Heart right ventricle (tissue), 16 donors: ENCODE results near the gene BOD1L1. TPM values are rescaled to one million over a fixed set of nuclear protein-coding genes. Genes with fewer than 3 reads are reported as not detected.

Experiments
- ATAC-seq, 8 donors: fragments of 200-7000 bp; cut with Tn5 transposase; one replicate each; pipeline ENCODE4 v1.9.1; 2020; ENCODE audit warnings: mild to moderate bottlenecking in 8 of 8, moderate library complexity in 8 of 8, moderate number of reproducible peaks in 1 of 8
- DNase-seq, 2 donors: peaks; one replicate each; pipeline ENCODE4 v3.0.0-alpha.2; 2020
- H3K27ac ChIP-seq, 10 donors: fragments of 200-600 bp; sonication (generic) in 2 of 10; one replicate each; pipeline versions ENCODE4 v1.5.0 to v1.8.0; 2020 to 2022; ENCODE audit warnings: mild to moderate bottlenecking in 3 of 10
- H3K27me3 ChIP-seq, 7 donors: fragments of 200-600 bp; one replicate each; pipeline ENCODE4 v1.8.0; 2021 to 2022; ENCODE audit warnings: mild to moderate bottlenecking in 2 of 7
- H3K36me3 ChIP-seq, 9 donors: fragments of 200-600 bp; sonication (generic) in 1 of 9; one replicate each; pipeline versions ENCODE4 v1.5.0 to v1.8.0; 2020 to 2022; ENCODE audit warnings: mild to moderate bottlenecking in 2 of 9
- H3K4me1 ChIP-seq, 9 donors: fragments of 200-600 bp; sonication (generic) in 1 of 9; one replicate each; pipeline versions ENCODE4 v1.5.0 to v1.8.0; 2020 to 2022; ENCODE audit warnings: mild to moderate bottlenecking in 4 of 9
- H3K4me3 ChIP-seq, 10 donors: fragments of 200-600 bp; sonication (generic) in 2 of 10; one replicate each; pipeline versions ENCODE4 v1.5.0 to v1.8.0; 2020 to 2022; ENCODE audit warnings: mild to moderate bottlenecking in 7 of 10, moderate library complexity in 2 of 10
- H3K9me3 ChIP-seq, 11 donors: fragments of 200-600 bp in 10 of 11; sonication (generic) in 2 of 11; one replicate each; pipeline versions ENCODE4 v1.5.0 to v1.8.0; 2013 to 2022; ENCODE audit warnings: mild to moderate bottlenecking in 2 of 11, control low read depth in 1 of 11, moderate library complexity in 1 of 11
- CTCF ChIP-seq, 9 donors: fragments of 200-600 bp; sonication (generic) in 2 of 9; IDR thresholded peaks; one replicate each; pipeline versions ENCODE4 v1.5.0 to v1.8.0; 2021 to 2022; ENCODE audit warnings: antibody characterized with exemption in 9 of 9, mild to moderate bottlenecking in 5 of 9, moderate library complexity in 1 of 9
- WGBS, 2 donors: extraction: QIAGEN DNeasy Blood & Tissue Kit; methylation state at CpG; one replicate each; pipeline ENCODE4 v1.1.7; 2013; ENCODE audit warnings: inconsistent platforms in 1 of 2; 5-methylcytosine and 5-hydroxymethylcytosine counted together
- intact Hi-C, 10 donors: fragments of 100-400 bp; cut with DNase I; formaldehyde crosslinking; loops; one replicate each; pipeline versions ENCODE4 v1.11.1 to v1.14.2; 2022
- polyA plus RNA-seq, 2 donors: library from polyadenylated mRNA; stranded (reverse); fragments of 200-250 nt; gene quantifications; one replicate each; pipeline ENCODE4 v1.2.3, GENCODE V29; 2013
- total RNA-seq, 10 donors: library from RNA; stranded (reverse); fragmentation: NEBNext Ultra II Directional in 3 of 10; extraction: Animal tissue kit (Norgen Biotek cat#: 25700) in 3 of 10; gene quantifications; one replicate each; pipeline versions ENCODE4 v1.2.1 to v1.2.4, GENCODE V29; 2021 to 2023
- donor health status: Arrhythmogenic right ventricular cardiomyopathy.
- donor health status: ischemic (EF 13 %, LVEDD 7.1; RV severe dilation, severe dysfunction).
- donor health status: healthy with polysubstance abuse.
- donor health status: DM: no; HTN: yes; CAD: no.
- donor health status: DM: no; HTN: no; CAD: no.
- donor health status: ischemic (EF 25% LVEDD 6.9; RV normal size, moderate dysfunction).
- donor health status: ischemic (EF 25% LVEDD 5.7; RV mildly dilated, moderate dysfunction).
- donor health status: healthy.
- donor health status: DM: yes; HTN: yes; CAD: no.
- donor health status: Ischemic cardiomyopathy.
- donor health status: ischemic (EF 35%, LVEDD 5.7; RV mildly dilated, moderate dysfunction).
- donor health status: nonischemic (EF 11% LVEDD 7.7; RV severe dilation, severe dysfunction).
- donor health status: DM: yes; HTN: yes; CAD: no.
- donor health status: PGD.
- donor health status: ischemic (EF 29% LVEDD 5.4; RV normal size, mild dysfunction).
- donor health status: nonischemic (EF 23%, LVEDD 6.1; RV moderate dilation, normal function).

BOD1L1 gene
- total and polyA plus RNA-seq, 12 donors = 7.9 to 28.1 (median 23.5) TPM

GRCh38 chr4:13537011-13537831 lies 90.3 kb downstream of the BOD1L1 start:
- H3K4me3 ChIP-seq = no peak overlapping the region
- H3K27ac ChIP-seq = no peak overlapping the region
- no peak for TF ChIP-seq CTCF (IDR thresholded peaks at IDR 0.05)
- DNase-seq (no peak), ATAC-seq (no peak)
- no peaks in the 10 kb centered on the region for H3K36me3 ChIP-seq
- WGBS, 2 donors = 7 to 8% methylated on average over 34 of the region's 34 CpGs
- peaks cover 2 to 50% (median 24%) of the 10 kb centered on the region in 9 donors for H3K4me1 ChIP-seq
- no peaks in the 10 kb centered on the region for H3K9me3 ChIP-seq
- peaks cover 65 to 100% (median 100%) of the 10 kb centered on the region in 7 donors for H3K27me3 ChIP-seq
- intact Hi-C loops = no loop called here

- DNase-seq (no peak), ATAC-seq (no peak)
- TF ChIP-seq CTCF (IDR thresholded peaks at IDR 0.05) = no peak
- H3K27me3 ChIP-seq = peaks cover 61 to 100% (median 100%) of the 10 kb centered on the region in 7 donors
- intact Hi-C loops = no loop called here
- H3K27ac ChIP-seq = no peak overlapping the region
- H3K4me1 ChIP-seq = peaks cover 2 to 44% (median 18%) of the 10 kb centered on the region in 9 donors
- H3K9me3 ChIP-seq = no peaks in the 10 kb centered on the region
- no peaks in the 10 kb centered on the region for H3K36me3 ChIP-seq
- no peak overlapping the region for H3K4me3 ChIP-seq
- 18 to 23% methylated on average over 6 of the region's 6 CpGs for WGBS, 2 donors
Measured at GRCh38 chr4:13536607-13537006, 90.9 kb downstream of the BOD1L1 start.

- H3K27ac ChIP-seq = no peak overlapping the region
- intact Hi-C loops = no loop called here
- DNase-seq (no peak), ATAC-seq (no peak)
- peaks cover 2 to 40% (median 20%) of the 10 kb centered on the region in 9 donors for H3K4me1 ChIP-seq
- TF ChIP-seq CTCF (IDR thresholded peaks at IDR 0.05) = no peak
- peaks cover 58 to 100% (median 100%) of the 10 kb centered on the region in 7 donors for H3K27me3 ChIP-seq
- no peaks in the 10 kb centered on the region for H3K9me3 ChIP-seq
- 2% methylated on average over 39 of the region's 39 CpGs for WGBS, 2 donors
- H3K4me3 ChIP-seq = no peak overlapping the region
- no peaks in the 10 kb centered on the region for H3K36me3 ChIP-seq
Measured at GRCh38 chr4:13535708-13536361, 91.7 kb downstream of the BOD1L1 start.

- intact Hi-C loops = no loop called here
- Histone ChIP-seq H3K4me1 (peaks cover 2 to 33% (median 20%) of the 10 kb centered on the region in 9 donors), H3K27ac (no peak overlapping the region), H3K27me3 (peaks cover 58 to 100% (median 100%) of the 10 kb centered on the region in 7 donors), H3K4me3 (no peak overlapping the region), H3K9me3 (no peaks in the 10 kb centered on the region), H3K36me3 (no peaks in the 10 kb centered on the region)
- DNase-seq (no peak), ATAC-seq (no peak)
- WGBS, 2 donors = 4 to 6% methylated on average over 18 of the region's 18 CpGs
- TF ChIP-seq CTCF (IDR thresholded peaks at IDR 0.05) = no peak
Measured at GRCh38 chr4:13535118-13535517, 92.4 kb downstream of the BOD1L1 start.
